HepG2 (cell line): ENCODE data around the gene ZCCHC3. TPM values are rescaled to one million over a fixed set of nuclear protein-coding genes. Genes with fewer than 3 reads are reported as not detected.

Experiments used
- HOXA3 ChIP-seq: sonication (generic); formaldehyde crosslinking; IDR thresholded peaks from 2 replicates; pipeline ENCODE4 v1.5.0; 2020; ENCODE audit warnings: missing genetic modification reagents
- NFE2L2 ChIP-seq: fragments of 150-350 bp; IDR thresholded peaks from 2 replicates; pipeline ENCODE4 v1.6.1; 2014; ENCODE audit warnings: low read length
- NFYC ChIP-seq: IDR thresholded peaks from 2 replicates; pipeline ENCODE4 v1.6.1; 2016; ENCODE audit warnings: missing genetic modification reagents, missing compliant biosample characterization
- NR2C2 ChIP-seq: sonication (generic); formaldehyde crosslinking; IDR thresholded peaks from 2 replicates; pipeline ENCODE4 v1.4.0; 2020; ENCODE audit warnings: missing genetic modification reagents, mild to moderate bottlenecking, moderate library complexity, borderline replicate concordance
- ZNF451 ChIP-seq: sonication (generic); formaldehyde crosslinking; IDR thresholded peaks from 2 replicates; pipeline ENCODE4 v1.5.0; 2020; ENCODE audit warnings: mild to moderate bottlenecking, missing genetic modification reagents
- ZNF550 ChIP-seq: sonication (generic); formaldehyde crosslinking; IDR thresholded peaks from 2 replicates; pipeline ENCODE4 v1.4.0; 2020; ENCODE audit warnings: mild to moderate bottlenecking, missing genetic modification reagents, borderline replicate concordance
- ZNF891 ChIP-seq: sonication (generic); formaldehyde crosslinking; IDR thresholded peaks from 2 replicates; pipeline ENCODE4 v1.5.0; 2020; ENCODE audit warnings: mild to moderate bottlenecking, missing genetic modification reagents
- polyA plus RNA-seq, 8 experiments: library from polyadenylated mRNA; depleted of rRNA in 3 of 8; stranded (reverse) in 7 of 8; unstranded in 1 of 8; fragments of >200 nt; fragmentation: Illumina TruSeq in 4 of 8; extraction: Trizol in 4 of 8; gene quantifications; 2 replicates each; pipeline versions ENCODE4 v1.2.1 to v1.2.3, GENCODE V29; 2011 to 2016; ENCODE audit warnings: low read depth in 4 of 8, missing spikeins in 1 of 8, mixed read lengths in 1 of 8; ENCODE audit not compliant: insufficient read depth in 1 of 8
- total RNA-seq, 5 experiments: library from RNA; depleted of rRNA; stranded (reverse); fragments of >200 nt; fragmentation: Illumina TruSeq; extraction: Trizol; gene quantifications; 2 replicates each; pipeline ENCODE4 v1.2.3, GENCODE V29; 2016; ENCODE audit warnings: low read depth in 1 of 5
- TF ChIP-seq, protein P1 (sequence below): sonication (generic); formaldehyde crosslinking; IDR thresholded peaks from 2 replicates; pipeline ENCODE4 v1.5.0; 2020; ENCODE audit warnings: mild to moderate bottlenecking, missing genetic modification reagents
- TF ChIP-seq, protein P2 (sequence below): sonication (generic); formaldehyde crosslinking; IDR thresholded peaks from 2 replicates; pipeline ENCODE4 v1.8.0; 2022; ENCODE audit warnings: missing genetic modification reagents, mild to moderate bottlenecking, inconsistent platforms, borderline replicate concordance
- TF ChIP-seq, protein P3 (sequence below): sonication (generic); formaldehyde crosslinking; IDR thresholded peaks from 2 replicates; pipeline ENCODE4 v1.4.0; 2020; ENCODE audit warnings: missing genetic modification reagents
- TF ChIP-seq, protein P4 (sequence below): IDR thresholded peaks from 2 replicates; pipeline ENCODE4 v1.6.1; 2016; ENCODE audit warnings: low read depth, borderline replicate concordance
- TF ChIP-seq, protein P5 (sequence below): sonication (generic); formaldehyde crosslinking; IDR thresholded peaks from 2 replicates; pipeline ENCODE4 v1.4.0; 2020; ENCODE audit warnings: missing genetic modification reagents
- TF ChIP-seq, protein P6 (sequence below): IDR thresholded peaks from 2 replicates; pipeline ENCODE4 v1.6.1; 2016
- TF ChIP-seq, protein P7 (sequence below): sonication (generic); formaldehyde crosslinking; IDR thresholded peaks from 2 replicates; pipeline ENCODE4 v1.5.1; 2020; ENCODE audit warnings: missing genetic modification reagents, mild to moderate bottlenecking, borderline replicate concordance
- TF ChIP-seq, protein P8 (sequence below): sonication (generic); formaldehyde crosslinking; IDR thresholded peaks from 2 replicates; pipeline ENCODE4 v1.4.0; 2020; ENCODE audit warnings: mild to moderate bottlenecking, missing genetic modification reagents
- TF ChIP-seq, protein P9 (sequence below): sonication (generic); formaldehyde crosslinking; IDR thresholded peaks from 2 replicates; pipeline ENCODE4 v1.8.1; 2023; ENCODE audit warnings: mild to moderate bottlenecking, missing genetic modification reagents

Gene ZCCHC3
- total and polyA plus RNA-seq, 2 of the 13 experiments (the other 11 are each of a cell fraction or from before 2014, with no cell fraction given): 46.6 to 63.0 TPM

DNA sequence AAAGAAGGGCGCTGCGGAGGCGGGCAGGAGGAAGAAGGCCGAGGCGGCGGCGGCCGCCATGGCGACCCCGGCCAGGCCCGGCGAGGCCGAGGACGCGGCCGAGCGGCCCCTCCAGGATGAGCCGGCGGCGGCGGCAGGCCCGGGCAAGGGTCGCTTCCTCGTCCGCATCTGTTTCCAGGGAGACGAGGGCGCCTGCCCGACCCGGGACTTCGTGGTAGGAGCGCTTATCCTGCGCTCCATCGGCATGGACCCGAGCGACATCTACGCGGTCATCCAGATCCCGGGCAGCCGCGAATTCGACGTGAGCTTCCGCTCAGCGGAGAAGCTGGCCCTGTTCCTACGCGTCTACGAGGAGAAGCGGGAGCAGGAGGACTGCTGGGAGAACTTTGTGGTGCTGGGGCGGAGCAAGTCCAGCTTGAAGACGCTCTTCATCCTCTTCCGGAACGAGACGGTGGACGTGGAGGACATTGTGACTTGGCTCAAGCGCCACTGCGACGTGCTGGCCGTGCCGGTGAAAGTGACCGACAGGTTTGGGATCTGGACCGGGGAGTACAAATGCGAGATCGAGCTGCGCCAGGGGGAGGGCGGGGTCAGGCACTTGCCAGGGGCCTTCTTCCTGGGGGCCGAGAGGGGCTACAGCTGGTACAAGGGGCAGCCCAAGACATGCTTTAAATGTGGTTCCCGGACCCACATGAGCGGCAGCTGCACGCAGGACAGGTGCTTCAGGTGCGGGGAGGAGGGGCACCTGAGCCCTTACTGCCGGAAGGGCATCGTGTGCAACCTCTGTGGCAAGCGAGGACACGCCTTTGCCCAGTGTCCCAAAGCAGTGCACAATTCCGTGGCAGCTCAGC, 780 bp downstream of the ZCCHC3 start (continued):
- TF ChIP-seq, protein P1, sequence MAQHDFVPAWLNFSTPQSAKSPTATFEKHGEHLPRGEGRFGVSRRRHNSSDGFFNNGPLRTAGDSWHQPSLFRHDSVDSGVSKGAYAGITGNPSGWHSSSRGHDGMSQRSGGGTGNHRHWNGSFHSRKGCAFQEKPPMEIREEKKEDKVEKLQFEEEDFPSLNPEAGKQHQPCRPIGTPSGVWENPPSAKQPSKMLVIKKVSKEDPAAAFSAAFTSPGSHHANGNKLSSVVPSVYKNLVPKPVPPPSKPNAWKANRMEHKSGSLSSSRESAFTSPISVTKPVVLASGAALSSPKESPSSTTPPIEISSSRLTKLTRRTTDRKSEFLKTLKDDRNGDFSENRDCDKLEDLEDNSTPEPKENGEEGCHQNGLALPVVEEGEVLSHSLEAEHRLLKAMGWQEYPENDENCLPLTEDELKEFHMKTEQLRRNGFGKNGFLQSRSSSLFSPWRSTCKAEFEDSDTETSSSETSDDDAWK (CRISPR knock-in tag): no peak
- TF ChIP-seq NR2C2 (CRISPR knock-in tag) (no peak), NFYC (CRISPR knock-in tag) (0 out of 2 replicates have a peak, but pooled peaks have one; percentile 31), ZNF451 (CRISPR knock-in tag) (peak; percentile 65), ZNF550 (CRISPR knock-in tag) (peak; percentile 23), ZNF891 (CRISPR knock-in tag) (peak; percentile 88; the same call in 1 of the 2 replicates), HOXA3 (CRISPR knock-in tag) (peak; percentile 15; the same call in 1 of the 2 replicates), NFE2L2 (no peak)
- TF ChIP-seq, protein P2, sequence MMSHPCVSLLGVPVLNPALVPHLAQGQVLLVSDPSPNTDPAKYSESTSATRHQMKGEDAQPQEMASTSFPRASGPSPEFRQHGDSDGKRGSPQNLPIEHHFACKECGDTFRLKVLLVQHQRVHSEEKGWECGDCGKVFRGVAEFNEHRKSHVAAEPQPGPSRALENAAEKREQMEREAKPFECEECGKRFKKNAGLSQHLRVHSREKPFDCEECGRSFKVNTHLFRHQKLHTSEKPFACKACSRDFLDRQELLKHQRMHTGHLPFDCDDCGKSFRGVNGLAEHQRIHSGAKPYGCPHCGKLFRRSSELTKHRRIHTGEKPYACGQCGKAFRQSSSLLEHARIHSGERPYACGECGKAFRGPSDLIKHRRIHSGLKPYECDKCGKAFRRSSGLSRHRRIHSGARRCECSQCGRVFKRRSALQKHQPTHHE (CRISPR knock-in tag): no peak
- TF ChIP-seq, protein P3, sequence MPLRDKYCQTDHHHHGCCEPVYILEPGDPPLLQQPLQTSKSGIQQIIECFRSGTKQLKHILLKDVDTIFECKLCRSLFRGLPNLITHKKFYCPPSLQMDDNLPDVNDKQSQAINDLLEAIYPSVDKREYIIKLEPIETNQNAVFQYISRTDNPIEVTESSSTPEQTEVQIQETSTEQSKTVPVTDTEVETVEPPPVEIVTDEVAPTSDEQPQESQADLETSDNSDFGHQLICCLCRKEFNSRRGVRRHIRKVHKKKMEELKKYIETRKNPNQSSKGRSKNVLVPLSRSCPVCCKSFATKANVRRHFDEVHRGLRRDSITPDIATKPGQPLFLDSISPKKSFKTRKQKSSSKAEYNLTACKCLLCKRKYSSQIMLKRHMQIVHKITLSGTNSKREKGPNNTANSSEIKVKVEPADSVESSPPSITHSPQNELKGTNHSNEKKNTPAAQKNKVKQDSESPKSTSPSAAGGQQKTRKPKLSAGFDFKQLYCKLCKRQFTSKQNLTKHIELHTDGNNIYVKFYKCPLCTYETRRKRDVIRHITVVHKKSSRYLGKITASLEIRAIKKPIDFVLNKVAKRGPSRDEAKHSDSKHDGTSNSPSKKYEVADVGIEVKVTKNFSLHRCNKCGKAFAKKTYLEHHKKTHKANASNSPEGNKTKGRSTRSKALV (CRISPR knock-in tag): no peak
- TF ChIP-seq, protein P4, sequence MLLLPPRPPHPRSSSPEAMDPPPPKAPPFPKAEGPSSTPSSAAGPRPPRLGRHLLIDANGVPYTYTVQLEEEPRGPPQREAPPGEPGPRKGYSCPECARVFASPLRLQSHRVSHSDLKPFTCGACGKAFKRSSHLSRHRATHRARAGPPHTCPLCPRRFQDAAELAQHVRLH: peak; percentile 54
- TF ChIP-seq, protein P5, sequence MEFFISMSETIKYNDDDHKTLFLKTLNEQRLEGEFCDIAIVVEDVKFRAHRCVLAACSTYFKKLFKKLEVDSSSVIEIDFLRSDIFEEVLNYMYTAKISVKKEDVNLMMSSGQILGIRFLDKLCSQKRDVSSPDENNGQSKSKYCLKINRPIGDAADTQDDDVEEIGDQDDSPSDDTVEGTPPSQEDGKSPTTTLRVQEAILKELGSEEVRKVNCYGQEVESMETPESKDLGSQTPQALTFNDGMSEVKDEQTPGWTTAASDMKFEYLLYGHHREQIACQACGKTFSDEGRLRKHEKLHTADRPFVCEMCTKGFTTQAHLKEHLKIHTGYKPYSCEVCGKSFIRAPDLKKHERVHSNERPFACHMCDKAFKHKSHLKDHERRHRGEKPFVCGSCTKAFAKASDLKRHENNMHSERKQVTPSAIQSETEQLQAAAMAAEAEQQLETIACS: 0 out of 2 replicates have a peak, but pooled peaks have one; percentile 25
- TF ChIP-seq, protein P6, sequence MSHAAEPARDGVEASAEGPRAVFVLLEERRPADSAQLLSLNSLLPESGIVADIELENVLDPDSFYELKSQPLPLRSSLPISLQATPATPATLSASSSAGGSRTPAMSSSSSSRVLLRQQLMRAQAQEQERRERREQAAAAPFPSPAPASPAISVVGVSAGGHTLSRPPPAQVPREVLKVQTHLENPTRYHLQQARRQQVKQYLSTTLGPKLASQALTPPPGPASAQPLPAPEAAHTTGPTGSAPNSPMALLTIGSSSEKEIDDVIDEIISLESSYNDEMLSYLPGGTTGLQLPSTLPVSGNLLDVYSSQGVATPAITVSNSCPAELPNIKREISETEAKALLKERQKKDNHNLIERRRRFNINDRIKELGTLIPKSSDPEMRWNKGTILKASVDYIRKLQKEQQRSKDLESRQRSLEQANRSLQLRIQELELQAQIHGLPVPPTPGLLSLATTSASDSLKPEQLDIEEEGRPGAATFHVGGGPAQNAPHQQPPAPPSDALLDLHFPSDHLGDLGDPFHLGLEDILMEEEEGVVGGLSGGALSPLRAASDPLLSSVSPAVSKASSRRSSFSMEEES (CRISPR knock-in tag): peak; percentile 65; the same call in 1 of the 2 replicates
- TF ChIP-seq, protein P7, sequence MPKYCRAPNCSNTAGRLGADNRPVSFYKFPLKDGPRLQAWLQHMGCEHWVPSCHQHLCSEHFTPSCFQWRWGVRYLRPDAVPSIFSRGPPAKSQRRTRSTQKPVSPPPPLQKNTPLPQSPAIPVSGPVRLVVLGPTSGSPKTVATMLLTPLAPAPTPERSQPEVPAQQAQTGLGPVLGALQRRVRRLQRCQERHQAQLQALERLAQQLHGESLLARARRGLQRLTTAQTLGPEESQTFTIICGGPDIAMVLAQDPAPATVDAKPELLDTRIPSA (CRISPR knock-in tag): peak; percentile 46; the same call in 1 of the 2 replicates
- TF ChIP-seq, protein P8, sequence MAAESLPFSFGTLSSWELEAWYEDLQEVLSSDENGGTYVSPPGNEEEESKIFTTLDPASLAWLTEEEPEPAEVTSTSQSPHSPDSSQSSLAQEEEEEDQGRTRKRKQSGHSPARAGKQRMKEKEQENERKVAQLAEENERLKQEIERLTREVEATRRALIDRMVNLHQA (CRISPR knock-in tag): no peak
- TF ChIP-seq, protein P9, sequence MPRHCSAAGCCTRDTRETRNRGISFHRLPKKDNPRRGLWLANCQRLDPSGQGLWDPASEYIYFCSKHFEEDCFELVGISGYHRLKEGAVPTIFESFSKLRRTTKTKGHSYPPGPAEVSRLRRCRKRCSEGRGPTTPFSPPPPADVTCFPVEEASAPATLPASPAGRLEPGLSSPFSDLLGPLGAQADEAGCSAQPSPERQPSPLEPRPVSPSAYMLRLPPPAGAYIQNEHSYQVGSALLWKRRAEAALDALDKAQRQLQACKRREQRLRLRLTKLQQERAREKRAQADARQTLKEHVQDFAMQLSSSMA (CRISPR knock-in tag): no peak
